Right kidney (tissue), 1 donor: ENCODE measurements around the gene CCDC120.
A peak's percentile ranks its signal among the peaks of the same experiment; 100 is the strongest.

ENCODE experiments used
- DNase-seq: peaks from one replicate; pipeline ENCODE4 v3.0.0-alpha.2; 2016

CCDC120 gene

GRCh38 chrX:49100704-49101628 is 42.2 kb downstream of the CCDC120 start:
- DNase-seq = peak; percentile 76

GRCh38 chrX:49101629-49101984 is 42.8 kb downstream of the CCDC120 start:
- no peak for DNase-seq

GRCh38 chrX:49102190-49102589 is 43.4 kb downstream of the CCDC120 start:
- DNase-seq = peak; percentile 14

- no peak for DNase-seq
Observed at GRCh38 chrX:49103637-49104036, 44.8 kb downstream of the CCDC120 start.

GRCh38 chrX:49106296-49106695 is 47.5 kb downstream of the CCDC120 start:
- no peak for DNase-seq

GRCh38 chrX:49106930-49107329 is 48.1 kb downstream of the CCDC120 start:
- no peak for DNase-seq

- no peak for DNase-seq
Observed at GRCh38 chrX:49108641-49109040, 49.8 kb downstream of the CCDC120 start.

GRCh38 chrX:49110417-49110816 is 51.6 kb downstream of the CCDC120 start:
- DNase-seq = no peak

- DNase-seq = no peak
Observed at GRCh38 chrX:49111791-49112190, 53.0 kb downstream of the CCDC120 start.

GRCh38 chrX:49116076-49116475 is 57.3 kb downstream of the CCDC120 start:
- no peak for DNase-seq

- DNase-seq = no peak
Observed at GRCh38 chrX:49116716-49117115, 57.9 kb downstream of the CCDC120 start.

GRCh38 chrX:49117581-49117980 is 58.8 kb downstream of the CCDC120 start:
- no peak for DNase-seq
